Fibroblast of lung (primary cell): ENCODE measurements around the gene CEACAM16.

ENCODE experiments used
- EZH2 ChIP-seq: IDR thresholded peaks from 2 replicates; pipeline ENCODE4 v1.5.1; 2012; ENCODE audit warnings: low read length, control low read depth, mild to moderate bottlenecking; ENCODE audit errors: missing control alignments
- TF ChIP-seq, protein P1 (sequence below), 2 donors: IDR thresholded peaks in 1 of 2; conservative IDR thresholded peaks in 1 of 2; 1 replicate in 1 of 2; 2 replicates in 1 of 2; pipeline ENCODE4 v1.5.1; 2011 to 2012; ENCODE audit warnings: low read length in 2 of 2, control low read depth in 1 of 2, inconsistent platforms in 1 of 2, low read depth in 1 of 2, mild to moderate bottlenecking in 1 of 2

DNA sequence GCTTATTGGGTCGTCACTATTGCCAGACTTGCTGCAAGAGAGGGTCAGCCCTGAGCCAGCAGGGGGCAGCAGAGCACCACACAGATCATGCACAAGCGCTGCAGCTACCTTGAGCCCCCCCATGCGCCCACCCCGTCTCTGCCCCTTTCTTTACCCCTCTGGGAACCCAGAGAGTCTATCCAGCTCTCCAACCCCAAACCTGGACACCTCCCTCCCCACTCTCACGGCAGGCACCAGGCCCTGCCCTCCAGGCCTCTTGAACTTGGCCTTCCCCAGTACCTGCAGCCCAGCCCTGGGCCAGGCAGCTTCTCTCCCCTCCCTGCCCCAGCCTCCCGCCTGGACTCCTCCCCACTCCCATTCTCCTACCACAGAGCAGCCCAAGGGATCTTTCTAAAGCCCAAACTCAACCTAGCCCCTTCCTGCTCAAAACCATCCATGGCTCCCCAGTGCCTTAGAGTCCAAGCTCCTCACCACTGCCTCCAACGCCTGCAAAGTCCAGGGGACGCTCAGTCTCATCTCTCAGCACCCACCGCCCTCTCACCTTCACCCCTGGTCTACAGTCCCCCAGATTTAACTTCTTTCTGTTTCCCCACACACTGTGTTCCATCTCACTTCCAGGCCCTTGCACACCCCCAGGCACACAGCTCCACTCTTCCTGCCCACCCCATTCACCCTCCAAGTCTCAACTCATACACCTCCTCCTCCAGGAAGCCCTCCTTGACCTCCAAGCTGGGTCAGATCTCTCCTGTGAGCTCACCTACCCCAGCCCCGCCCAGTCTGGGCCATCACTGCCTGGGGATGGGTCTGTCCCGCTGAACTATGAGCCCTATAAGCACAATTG is 9.4 kb upstream of the CEACAM16 start:
- no peak for TF ChIP-seq EZH2
- TF ChIP-seq, protein P1, sequence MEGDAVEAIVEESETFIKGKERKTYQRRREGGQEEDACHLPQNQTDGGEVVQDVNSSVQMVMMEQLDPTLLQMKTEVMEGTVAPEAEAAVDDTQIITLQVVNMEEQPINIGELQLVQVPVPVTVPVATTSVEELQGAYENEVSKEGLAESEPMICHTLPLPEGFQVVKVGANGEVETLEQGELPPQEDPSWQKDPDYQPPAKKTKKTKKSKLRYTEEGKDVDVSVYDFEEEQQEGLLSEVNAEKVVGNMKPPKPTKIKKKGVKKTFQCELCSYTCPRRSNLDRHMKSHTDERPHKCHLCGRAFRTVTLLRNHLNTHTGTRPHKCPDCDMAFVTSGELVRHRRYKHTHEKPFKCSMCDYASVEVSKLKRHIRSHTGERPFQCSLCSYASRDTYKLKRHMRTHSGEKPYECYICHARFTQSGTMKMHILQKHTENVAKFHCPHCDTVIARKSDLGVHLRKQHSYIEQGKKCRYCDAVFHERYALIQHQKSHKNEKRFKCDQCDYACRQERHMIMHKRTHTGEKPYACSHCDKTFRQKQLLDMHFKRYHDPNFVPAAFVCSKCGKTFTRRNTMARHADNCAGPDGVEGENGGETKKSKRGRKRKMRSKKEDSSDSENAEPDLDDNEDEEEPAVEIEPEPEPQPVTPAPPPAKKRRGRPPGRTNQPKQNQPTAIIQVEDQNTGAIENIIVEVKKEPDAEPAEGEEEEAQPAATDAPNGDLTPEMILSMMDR (conservative IDR thresholded peaks at IDR 0.05 in 1 of 2, IDR thresholded peaks at IDR 0.05 in 1 of 2; ENCODE audit: low read depth in 1 of 2, low read length in 2 of 2), result peak; percentile 91 to 97
